DND-41 (cell line): ENCODE data around the gene WNT6.

Experiments
- ATAC-seq: fragments of 200-7000 bp; cut with Tn5 transposase; 3 replicates; pipeline ENCODE4 v1.9.1; 2021; ENCODE audit warnings: low read depth; ENCODE audit not compliant: insufficient read depth
- DNase-seq: peaks from one replicate; pipeline ENCODE4 v3.0.0-alpha.2; 2020
- H2AFZ ChIP-seq: 2 replicates; pipeline ENCODE4 v1.6.0; 2012; ENCODE audit warnings: low read depth, low read length
- H3K27ac ChIP-seq: 2 replicates; pipeline ENCODE4 v1.5.1; 2012; ENCODE audit warnings: low read length, inconsistent platforms
- H3K27me3 ChIP-seq: fragments of 200-600 bp; sonication (generic); 2 replicates; pipeline ENCODE4 v1.6.0; 2012; ENCODE audit warnings: low read length, mild to moderate bottlenecking, inconsistent platforms; ENCODE audit not compliant: insufficient read depth, poor library complexity
- H3K36me3 ChIP-seq: 2 replicates; pipeline ENCODE4 v1.5.1; 2012; ENCODE audit warnings: low read length, inconsistent platforms; ENCODE audit not compliant: insufficient read depth
- H3K4me1 ChIP-seq: 2 replicates; pipeline ENCODE4 v1.5.1; 2012; ENCODE audit warnings: mild to moderate bottlenecking, low read length; ENCODE audit not compliant: insufficient read depth
- H3K4me2 ChIP-seq: 2 replicates; pipeline ENCODE4 v1.6.0; 2012; ENCODE audit warnings: mild to moderate bottlenecking, moderate library complexity, low read length, inconsistent platforms; ENCODE audit not compliant: insufficient read depth
- H3K4me3 ChIP-seq, 2 experiments: fragments of 200-600 bp in 1 of 2; shearing (Covaris generic) in 1 of 2; 2 replicates each; pipeline ENCODE4 v1.5.1; 2012 to 2016; ENCODE audit warnings: inconsistent platforms in 2 of 2, low read length in 2 of 2, mild to moderate bottlenecking in 2 of 2, low read depth in 1 of 2, moderate library complexity in 1 of 2
- H3K79me2 ChIP-seq: 2 replicates; pipeline ENCODE4 v1.6.0; 2012; ENCODE audit warnings: low read length, inconsistent platforms; ENCODE audit not compliant: insufficient read depth
- H3K9ac ChIP-seq: 2 replicates; pipeline ENCODE4 v1.6.0; 2012; ENCODE audit warnings: low read depth, mild to moderate bottlenecking, inconsistent platforms, low read length, moderate library complexity
- H3K9me3 ChIP-seq: 2 replicates; pipeline ENCODE4 v1.5.1; 2012; ENCODE audit warnings: low read length, moderate library complexity, mild to moderate bottlenecking, inconsistent platforms; ENCODE audit not compliant: insufficient read depth, severe bottlenecking
- H4K20me1 ChIP-seq: 2 replicates; pipeline ENCODE4 v1.6.0; 2012; ENCODE audit warnings: low read length; ENCODE audit not compliant: insufficient read depth
- EZH2 ChIP-seq: IDR thresholded peaks from 3 replicates; pipeline ENCODE4 v1.6.1; 2012; ENCODE audit warnings: borderline replicate concordance, low read depth, mild to moderate bottlenecking, moderate library complexity, low read length, inconsistent platforms; ENCODE audit not compliant: severe bottlenecking
- TF ChIP-seq, protein P1 (sequence below): IDR thresholded peaks from 2 replicates; pipeline ENCODE4 v1.5.1; 2012; ENCODE audit warnings: borderline replicate concordance, low read length, moderate library complexity, mild to moderate bottlenecking; ENCODE audit not compliant: poor library complexity, severe bottlenecking; ENCODE audit errors: extremely low read depth

WNT6 gene

DNA sequence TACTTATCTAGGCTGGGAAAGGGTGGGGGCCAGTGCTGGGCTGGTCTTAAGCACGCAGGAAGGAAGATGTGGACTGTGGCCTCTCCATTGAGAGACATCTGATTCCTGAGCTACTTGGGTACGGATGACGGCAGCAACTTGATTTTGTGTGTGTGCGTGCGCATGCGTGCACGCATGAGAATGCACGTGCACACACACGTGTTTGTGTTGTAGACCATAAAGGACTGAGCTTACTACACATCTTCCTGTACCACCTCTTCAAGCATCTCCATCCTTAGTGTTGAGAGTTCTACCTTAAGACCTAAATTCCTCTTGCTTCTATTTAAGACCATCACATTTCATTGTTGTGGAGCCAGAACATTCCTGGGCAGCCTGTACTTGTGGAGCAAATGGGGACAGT is 9.5 kb downstream of the WNT6 start:
- H3K9ac ChIP-seq = no peak overlapping the region
- H3K9me3 ChIP-seq = no peaks in the 10 kb centered on the region
- H2AFZ ChIP-seq = no peak overlapping the region
- ATAC-seq = no peak
- H3K4me3 ChIP-seq = no peak overlapping the region
- no peak overlapping the region for H3K27ac ChIP-seq
- H3K36me3 ChIP-seq = no peaks in the 10 kb centered on the region
- TF ChIP-seq EZH2 = no peak
- TF ChIP-seq, protein P1, sequence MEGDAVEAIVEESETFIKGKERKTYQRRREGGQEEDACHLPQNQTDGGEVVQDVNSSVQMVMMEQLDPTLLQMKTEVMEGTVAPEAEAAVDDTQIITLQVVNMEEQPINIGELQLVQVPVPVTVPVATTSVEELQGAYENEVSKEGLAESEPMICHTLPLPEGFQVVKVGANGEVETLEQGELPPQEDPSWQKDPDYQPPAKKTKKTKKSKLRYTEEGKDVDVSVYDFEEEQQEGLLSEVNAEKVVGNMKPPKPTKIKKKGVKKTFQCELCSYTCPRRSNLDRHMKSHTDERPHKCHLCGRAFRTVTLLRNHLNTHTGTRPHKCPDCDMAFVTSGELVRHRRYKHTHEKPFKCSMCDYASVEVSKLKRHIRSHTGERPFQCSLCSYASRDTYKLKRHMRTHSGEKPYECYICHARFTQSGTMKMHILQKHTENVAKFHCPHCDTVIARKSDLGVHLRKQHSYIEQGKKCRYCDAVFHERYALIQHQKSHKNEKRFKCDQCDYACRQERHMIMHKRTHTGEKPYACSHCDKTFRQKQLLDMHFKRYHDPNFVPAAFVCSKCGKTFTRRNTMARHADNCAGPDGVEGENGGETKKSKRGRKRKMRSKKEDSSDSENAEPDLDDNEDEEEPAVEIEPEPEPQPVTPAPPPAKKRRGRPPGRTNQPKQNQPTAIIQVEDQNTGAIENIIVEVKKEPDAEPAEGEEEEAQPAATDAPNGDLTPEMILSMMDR = no peak
- no peaks in the 10 kb centered on the region for H3K4me1 ChIP-seq
- no peak for DNase-seq
- no peak overlapping the region for H3K4me2 ChIP-seq
- no peaks in the 10 kb centered on the region for H4K20me1 ChIP-seq
- H3K79me2 ChIP-seq = no peaks in the 10 kb centered on the region
- H3K27me3 ChIP-seq = peaks cover 4% of the 10 kb centered on the region

DNA sequence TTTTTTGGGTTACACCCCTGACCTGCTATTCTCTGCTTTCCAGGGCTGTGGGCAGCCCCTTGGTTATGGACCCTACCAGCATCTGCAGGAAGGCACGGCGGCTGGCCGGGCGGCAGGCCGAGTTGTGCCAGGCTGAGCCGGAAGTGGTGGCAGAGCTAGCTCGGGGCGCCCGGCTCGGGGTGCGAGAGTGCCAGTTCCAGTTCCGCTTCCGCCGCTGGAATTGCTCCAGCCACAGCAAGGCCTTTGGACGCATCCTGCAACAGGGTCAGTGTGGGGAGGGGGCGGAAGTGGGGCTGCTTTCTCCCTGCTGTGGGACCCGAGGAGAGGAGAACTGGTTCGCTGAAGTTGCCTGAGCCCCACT is 11.4 kb downstream of the WNT6 start:
- Histone ChIP-seq H3K36me3 (no peaks in the 10 kb centered on the region), H3K4me3 (no peak overlapping the region), H3K9me3 (no peaks in the 10 kb centered on the region), H3K79me2 (no peaks in the 10 kb centered on the region), H3K27me3 (peaks cover 4% of the 10 kb centered on the region), H3K4me2 (no peak overlapping the region), H3K4me1 (no peaks in the 10 kb centered on the region), H3K27ac (no peak overlapping the region), H3K9ac (no peak overlapping the region), H4K20me1 (no peaks in the 10 kb centered on the region), H2AFZ (no peak overlapping the region)
- ATAC-seq = no peak
- no peak for DNase-seq
- TF ChIP-seq, protein P1 = no peak
- no peak for TF ChIP-seq EZH2

- Histone ChIP-seq H3K79me2 (no peaks in the 10 kb centered on the region), H3K27ac (no peak overlapping the region), H3K9me3 (no peaks in the 10 kb centered on the region), H3K36me3 (no peaks in the 10 kb centered on the region), H3K9ac (no peak overlapping the region), H3K4me3 (no peak overlapping the region), H3K4me1 (no peaks in the 10 kb centered on the region), H3K4me2 (no peak overlapping the region), H2AFZ (no peak overlapping the region), H3K27me3 (peaks cover 4% of the 10 kb centered on the region), H4K20me1 (0 out of 2 replicates have a peak, but pooled peaks cover under 1% of the 10 kb centered on the region)
- ATAC-seq (no peak), DNase-seq (no peak)
- TF ChIP-seq, protein P1 = no peak
- no peak for TF ChIP-seq EZH2
Observed at GRCh38 chr2:218871345-218872302, 12.0 kb downstream of the WNT6 start.
